ENCODE results near the gene KCNMA1.

Gene KCNMA1

DNA sequence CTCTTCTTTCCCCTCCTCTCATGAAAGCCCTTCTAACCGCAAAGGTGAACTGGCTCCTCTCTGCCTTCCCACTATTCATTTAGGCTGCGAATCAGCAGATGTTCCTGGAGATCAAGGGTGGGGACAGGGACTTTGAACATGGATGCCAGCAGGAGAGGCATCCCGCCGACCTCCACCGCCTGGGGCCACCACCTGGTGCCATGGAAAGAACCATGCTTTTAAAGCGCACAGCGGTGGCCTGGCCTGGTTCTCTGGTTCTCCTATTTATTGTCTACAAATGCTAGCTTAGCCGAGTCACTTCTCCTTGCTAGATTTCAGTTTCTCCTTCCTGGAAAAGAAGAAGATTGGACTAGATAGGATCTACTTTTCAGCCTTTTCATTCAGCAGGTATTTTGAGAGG is 43.2 kb upstream of the KCNMA1 start:
- no peak overlapping the region for H3K27ac ChIP-seq
- TF ChIP-seq CTCF (IDR thresholded peaks at IDR 0.05) (no peak), ZFX (IDR thresholded peaks at IDR 0.05; ENCODE audit: borderline replicate concordance) (no peak)

DNA sequence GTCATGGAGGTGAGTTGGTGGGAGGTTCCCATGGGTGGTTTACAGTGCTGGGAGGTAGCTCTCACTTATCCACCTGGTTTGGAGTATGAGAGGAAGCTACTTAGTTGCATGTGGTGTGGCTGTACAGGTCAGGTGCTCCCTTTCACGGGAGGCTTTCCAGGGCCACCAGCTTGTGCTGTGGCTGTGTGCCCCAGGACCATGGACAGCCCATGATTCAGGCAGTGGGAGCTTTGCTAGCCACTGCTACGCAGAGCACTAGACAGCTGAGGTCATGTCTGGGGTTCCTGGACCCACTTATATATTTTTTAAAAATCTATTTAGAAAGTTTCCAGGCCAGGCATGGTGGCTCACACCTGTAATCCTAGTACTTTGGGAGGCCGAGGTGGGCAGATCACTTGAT is 42.5 kb upstream of the KCNMA1 start:
- no peak overlapping the region for H3K27ac ChIP-seq
- TF ChIP-seq CTCF (IDR thresholded peaks at IDR 0.05), result no peak
- TF ChIP-seq ZFX (IDR thresholded peaks at IDR 0.05; ENCODE audit: borderline replicate concordance), result no peak

DNA sequence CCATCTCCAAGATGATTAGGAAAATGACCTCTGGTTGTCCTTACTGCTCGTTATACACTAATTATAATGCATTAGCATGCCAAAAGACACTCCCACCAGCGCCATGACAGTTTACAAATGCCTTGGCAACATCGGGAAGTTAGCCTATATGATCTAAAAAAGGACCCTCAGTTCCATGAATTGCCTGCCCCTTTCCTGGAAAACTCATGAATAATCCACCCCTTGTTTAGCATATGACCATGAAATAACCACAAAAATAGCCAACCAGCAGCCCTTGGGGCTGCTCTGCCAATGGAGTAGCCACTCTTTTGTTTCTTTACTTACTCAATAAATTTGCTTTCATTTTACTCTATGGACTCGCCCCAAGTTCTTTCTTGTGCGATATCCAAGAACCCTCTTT is 41.6 kb upstream of the KCNMA1 start:
- H3K27ac ChIP-seq, result no peak overlapping the region

DNA sequence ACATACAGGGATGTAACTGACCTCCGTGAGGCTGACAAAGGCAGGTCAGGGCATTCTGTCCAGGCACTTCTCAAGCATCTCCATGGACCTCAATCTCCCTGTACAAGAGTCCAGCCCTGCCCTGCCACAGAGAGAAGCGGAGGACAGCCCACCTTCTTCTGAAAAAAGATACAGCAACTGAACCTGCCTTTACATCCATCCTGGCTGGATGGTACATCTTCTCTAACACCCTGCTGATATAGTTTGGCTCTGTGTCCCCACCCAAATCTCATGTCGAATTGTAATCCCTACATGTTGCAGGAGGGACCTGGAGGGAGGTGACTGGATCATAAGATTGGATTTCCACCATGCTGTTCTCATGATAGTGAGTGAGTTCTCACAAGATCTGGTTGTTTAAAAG is 40.5 kb upstream of the KCNMA1 start:
- no peak overlapping the region for H3K27ac ChIP-seq
- TF ChIP-seq CTCF (IDR thresholded peaks at IDR 0.05) (no peak), ZFX (IDR thresholded peaks at IDR 0.05; ENCODE audit: borderline replicate concordance) (no peak)

More for the DNA sequence above, 41.6 kb upstream of the KCNMA1 start:
- TF ChIP-seq CTCF (IDR thresholded peaks at IDR 0.05) (no peak), ZFX (IDR thresholded peaks at IDR 0.05; ENCODE audit: borderline replicate concordance) (no peak)

GRCh38 chr10:77675347-77675746 is 37.7 kb upstream of the KCNMA1 start:
- TF ChIP-seq CTCF (IDR thresholded peaks at IDR 0.05) (no peak), ZFX (IDR thresholded peaks at IDR 0.05; ENCODE audit: borderline replicate concordance) (no peak)
- H3K27ac ChIP-seq, result no peak overlapping the region

GRCh38 chr10:77673515-77674140 is 36.0 kb upstream of the KCNMA1 start:
- TF ChIP-seq ZFX (IDR thresholded peaks at IDR 0.05; ENCODE audit: borderline replicate concordance), result no peak
- TF ChIP-seq CTCF (IDR thresholded peaks at IDR 0.05), result no peak

DNA sequence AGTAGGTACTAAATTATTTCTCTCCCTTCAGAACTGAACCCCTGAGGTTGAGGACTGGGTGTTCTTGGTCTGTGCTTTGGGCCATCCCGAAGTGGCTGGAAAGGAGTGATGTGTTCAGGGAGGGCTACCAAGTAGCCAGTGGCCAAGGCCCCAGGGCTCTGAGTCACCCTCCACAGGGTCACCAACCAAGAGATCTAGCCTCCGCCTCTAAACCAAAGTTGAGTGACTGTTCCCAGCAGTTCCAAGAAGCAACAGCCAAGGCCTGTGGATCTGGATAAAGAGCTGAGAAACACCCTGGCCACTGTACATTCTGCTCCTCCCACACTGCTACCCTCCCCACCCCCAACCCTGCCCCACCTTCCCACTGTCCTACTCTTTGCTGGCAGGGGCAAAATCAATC is 35.5 kb upstream of the KCNMA1 start:
- no peak overlapping the region for H3K27ac ChIP-seq
- no peak for TF ChIP-seq CTCF (IDR thresholded peaks at IDR 0.05)
- no peak for TF ChIP-seq ZFX (IDR thresholded peaks at IDR 0.05; ENCODE audit: borderline replicate concordance)

More at GRCh38 chr10:77673515-77674140, 36.0 kb upstream of the KCNMA1 start:
- no peak overlapping the region for H3K27ac ChIP-seq

Measured in 22Rv1 (cell line).